Neural progenitor cell (in vitro differentiated cells): ENCODE results near the gene SPSB2. TPM values are rescaled to one million over a fixed set of nuclear protein-coding genes. Genes with fewer than 3 reads are reported as not detected.

Experiments used
- DNase-seq: peaks from one replicate; pipeline ENCODE4 v3.0.0-alpha.2; 2016; ENCODE audit warnings: low spot score
- H2AFZ ChIP-seq: fragments of 200-600 bp; sonication (generic); replicated peaks from 2 replicates; pipeline ENCODE4 v1.6.1; 2016; ENCODE audit warnings: antibody characterized with exemption
- H3F3A ChIP-seq: fragments of 200-600 bp; sonication (generic); 2 replicates; pipeline ENCODE4 v1.6.1; 2016; ENCODE audit warnings: antibody characterized with exemption, low read depth
- H3K27ac ChIP-seq: fragments of 200-600 bp; sonication (generic); 2 replicates; pipeline ENCODE4 v1.5.1; 2016; ENCODE audit warnings: mild to moderate bottlenecking
- H3K27me3 ChIP-seq: fragments of 200-600 bp; sonication (generic); 2 replicates; pipeline ENCODE4 v1.6.1; 2016; ENCODE audit warnings: mild to moderate bottlenecking, moderate library complexity
- H3K36me3 ChIP-seq: fragments of 200-600 bp; sonication (generic); 2 replicates; pipeline ENCODE4 v1.5.1; 2016
- H3K4me1 ChIP-seq: fragments of 200-600 bp; sonication (generic); 2 replicates; pipeline ENCODE4 v1.6.1; 2016; ENCODE audit warnings: mixed run types
- H3K4me2 ChIP-seq: fragments of 200-600 bp; sonication (generic); 2 replicates; pipeline ENCODE4 v1.6.1; 2016
- H3K4me3 ChIP-seq: fragments of 200-600 bp; sonication (generic); 2 replicates; pipeline ENCODE4 v1.5.1; 2016
- H3K79me2 ChIP-seq: fragments of 200-600 bp; sonication (generic); 2 replicates; pipeline ENCODE4 v1.6.1; 2016; ENCODE audit warnings: low read depth
- H3K9ac ChIP-seq: fragments of 200-600 bp; sonication (generic); 2 replicates; pipeline ENCODE4 v1.6.1; 2016
- H3K9me3 ChIP-seq: fragments of 200-600 bp; sonication (generic); 2 replicates; pipeline ENCODE4 v1.5.1; 2016; ENCODE audit warnings: low read depth
- H4K20me1 ChIP-seq: fragments of 200-600 bp; sonication (generic); 2 replicates; pipeline ENCODE4 v1.6.1; 2016; ENCODE audit warnings: low read depth
- H3K27ac Mint-ChIP-seq: 3 replicates; pipeline ENCODE4 v1.8.0; 2021; ENCODE audit warnings: mixed read lengths
- H3K27me3 Mint-ChIP-seq: 2 replicates; pipeline ENCODE4 v1.8.0; 2022; ENCODE audit warnings: low read depth, mild to moderate bottlenecking, inconsistent platforms, moderate library complexity, mixed read lengths; ENCODE audit not compliant: insufficient read depth
- H3K36me3 Mint-ChIP-seq: 3 replicates; pipeline ENCODE4 v1.8.0; 2021; ENCODE audit warnings: mixed read lengths
- H3K4me1 Mint-ChIP-seq: 3 replicates; pipeline ENCODE4 v1.8.0; 2021; ENCODE audit warnings: mixed read lengths
- H3K4me3 Mint-ChIP-seq: 3 replicates; pipeline ENCODE4 v1.8.0; 2021; ENCODE audit warnings: mild to moderate bottlenecking, moderate library complexity, mixed read lengths
- H3K9me3 Mint-ChIP-seq: 3 replicates; pipeline ENCODE4 v1.8.0; 2020; ENCODE audit warnings: mixed read lengths
- CTCF ChIP-seq: fragments of 200-600 bp; sonication (generic); IDR thresholded peaks from 2 replicates; pipeline ENCODE4 v1.5.1; 2017; ENCODE audit warnings: antibody characterized with exemption, mild to moderate bottlenecking
- EZH2 ChIP-seq: fragments of 200-600 bp; sonication (generic); IDR thresholded peaks from 2 replicates; pipeline ENCODE4 v1.6.1; 2017; ENCODE audit warnings: antibody characterized with exemption, mild to moderate bottlenecking, moderate library complexity
- EZH2phosphoT487 ChIP-seq: fragments of 200-600 bp; sonication (generic); IDR thresholded peaks from 2 replicates; pipeline ENCODE4 v1.6.1; 2017; ENCODE audit warnings: antibody characterized with exemption
- total RNA-seq: library from RNA; depleted of rRNA; stranded (reverse); fragments of >200 nt; gene quantifications from 2 replicates; pipeline ENCODE4 v1.2.3, GENCODE V29; 2015; ENCODE audit warnings: low replicate concordance

Gene SPSB2
- total RNA-seq, 1 donor from 2014 or later = 0.65 TPM

- no peaks in the 10 kb centered on the region for H3K9me3 Mint-ChIP-seq
- peaks cover 10% of the 10 kb centered on the region for H3K4me1 ChIP-seq
- H3K27ac ChIP-seq = no peak overlapping the region
- no peak overlapping the region for H3K4me3 ChIP-seq
- peak overlapping the region; percentile 100 for H3K4me3 Mint-ChIP-seq
- H3K27me3 Mint-ChIP-seq = peaks cover 7% of the 10 kb centered on the region
- TF ChIP-seq EZH2phosphoT487 = no peak
- TF ChIP-seq EZH2 = no peak
- TF ChIP-seq CTCF = no peak
- no peak overlapping the region for H3K27ac Mint-ChIP-seq
- peaks cover 6% of the 10 kb centered on the region for H3K36me3 ChIP-seq
- H2AFZ ChIP-seq = no peak overlapping the region
- H4K20me1 ChIP-seq = peaks cover 48% of the 10 kb centered on the region
- peaks cover 29% of the 10 kb centered on the region for H3K36me3 Mint-ChIP-seq
- H3K79me2 ChIP-seq = peaks cover 36% of the 10 kb centered on the region
- no peak overlapping the region for H3K4me2 ChIP-seq
- H3K27me3 ChIP-seq = no peaks in the 10 kb centered on the region
- peaks cover 38% of the 10 kb centered on the region for H3F3A ChIP-seq
- H3K9ac ChIP-seq = no peak overlapping the region
- peaks cover 27% of the 10 kb centered on the region for H3K4me1 Mint-ChIP-seq
- H3K9me3 ChIP-seq = no peaks in the 10 kb centered on the region
- DNase-seq = no peak
Observed at GRCh38 chr12:6831450-6831995, 41.6 kb downstream of the SPSB2 start.

- peaks cover 6% of the 10 kb centered on the region for H3K36me3 ChIP-seq
- Mint-ChIP-seq H3K36me3 (peaks cover 27% of the 10 kb centered on the region), H3K27me3 (peaks cover 7% of the 10 kb centered on the region), H3K9me3 (no peaks in the 10 kb centered on the region), H3K4me1 (peaks cover 32% of the 10 kb centered on the region), H3K4me3 (peak overlapping the region; percentile 100), H3K27ac (no peak overlapping the region)
- no peak overlapping the region for H2AFZ ChIP-seq
- TF ChIP-seq CTCF (no peak), EZH2 (no peak), EZH2phosphoT487 (no peak)
- H3K79me2 ChIP-seq = peaks cover 36% of the 10 kb centered on the region
- no peaks in the 10 kb centered on the region for H3K9me3 ChIP-seq
- peaks cover 10% of the 10 kb centered on the region for H3K4me1 ChIP-seq
- no peak for DNase-seq
- no peak overlapping the region for H3K4me2 ChIP-seq
- no peaks in the 10 kb centered on the region for H3K27me3 ChIP-seq
- H3F3A ChIP-seq = peaks cover 38% of the 10 kb centered on the region
- peaks cover 43% of the 10 kb centered on the region for H4K20me1 ChIP-seq
- H3K4me3 ChIP-seq = no peak overlapping the region
- no peak overlapping the region for H3K9ac ChIP-seq
- H3K27ac ChIP-seq = no peak overlapping the region
Observed at GRCh38 chr12:6830999-6831398, 42.1 kb downstream of the SPSB2 start.

GRCh38 chr12:6830286-6830890 is 42.7 kb downstream of the SPSB2 start:
- Histone ChIP-seq H3K27ac (no peak overlapping the region), H3K4me2 (peak overlapping the region; percentile 89), H3K4me3 (no peak overlapping the region), H3K9me3 (no peaks in the 10 kb centered on the region), H2AFZ (no peak overlapping the region), H3K79me2 (peaks cover 36% of the 10 kb centered on the region), H3K9ac (no peak overlapping the region), H3K27me3 (no peaks in the 10 kb centered on the region), H4K20me1 (peaks cover 37% of the 10 kb centered on the region), H3K4me1 (peaks cover 11% of the 10 kb centered on the region), H3K36me3 (peaks cover 6% of the 10 kb centered on the region), H3F3A (peaks cover 37% of the 10 kb centered on the region)
- Mint-ChIP-seq H3K36me3 (peaks cover 24% of the 10 kb centered on the region), H3K27me3 (peaks cover 8% of the 10 kb centered on the region), H3K4me1 (peaks cover 36% of the 10 kb centered on the region), H3K4me3 (peak overlapping the region; percentile 100), H3K9me3 (no peaks in the 10 kb centered on the region), H3K27ac (no peak overlapping the region)
- TF ChIP-seq CTCF (no peak), EZH2 (no peak), EZH2phosphoT487 (no peak)
- no peak for DNase-seq
